DOHH2 (cell line): ENCODE measurements around the gene WASL.

Source experiments
- H3F3A ChIP-seq: fragments of 200-600 bp; sonication (generic), shearing (Covaris generic); 2 replicates; pipeline ENCODE4 v1.6.0; 2016; ENCODE audit warnings: antibody characterized with exemption, mild to moderate bottlenecking; ENCODE audit not compliant: control insufficient read depth, insufficient read depth
- H3K27ac ChIP-seq: fragments of 200-600 bp; sonication (generic); 2 replicates; pipeline ENCODE4 v1.5.1; 2014; ENCODE audit warnings: low read depth, mild to moderate bottlenecking, low read length, moderate library complexity
- H3K27me3 ChIP-seq: fragments of 200-600 bp; sonication (generic); 2 replicates; pipeline ENCODE4 v1.6.1; 2014; ENCODE audit warnings: mild to moderate bottlenecking, low read length, mixed read lengths; ENCODE audit not compliant: control insufficient read depth
- H3K36me3 ChIP-seq: fragments of 200-600 bp; sonication (generic); 2 replicates; pipeline ENCODE4 v1.6.1; 2014; ENCODE audit warnings: mild to moderate bottlenecking, low read length, moderate library complexity, mixed read lengths; ENCODE audit not compliant: control insufficient read depth
- H3K4me1 ChIP-seq: fragments of 200-600 bp; sonication (generic); 2 replicates; pipeline ENCODE4 v1.6.1; 2014; ENCODE audit warnings: mild to moderate bottlenecking, low read length, mixed read lengths; ENCODE audit not compliant: control insufficient read depth
- H3K4me2 ChIP-seq: fragments of 200-600 bp; sonication (generic); 2 replicates; pipeline ENCODE4 v1.6.0; 2014; ENCODE audit warnings: mild to moderate bottlenecking, low read length, moderate library complexity
- H3K4me3 ChIP-seq: fragments of 200-600 bp; sonication (generic); 2 replicates; pipeline ENCODE4 v1.5.1; 2014; ENCODE audit warnings: mild to moderate bottlenecking, low read length, mixed read lengths
- H3K79me2 ChIP-seq: fragments of 200-600 bp; sonication (generic); 2 replicates; pipeline ENCODE4 v1.6.1; 2014; ENCODE audit warnings: mild to moderate bottlenecking, low read length, mixed read lengths; ENCODE audit not compliant: control insufficient read depth
- H3K9me2 ChIP-seq: fragments of 200-600 bp; sonication (generic); replicated peaks from 2 replicates; pipeline ENCODE4 v1.6.1; 2014; ENCODE audit warnings: mild to moderate bottlenecking, low read length, mixed read lengths; ENCODE audit not compliant: control insufficient read depth
- H3K9me3 ChIP-seq: fragments of 200-600 bp; sonication (generic); 2 replicates; pipeline ENCODE4 v1.6.1; 2014; ENCODE audit warnings: antibody characterized with exemption, low read length, mixed read lengths; ENCODE audit not compliant: control insufficient read depth, insufficient read depth
- H4K20me1 ChIP-seq: fragments of 200-600 bp; sonication (generic); 2 replicates; pipeline ENCODE4 v1.6.0; 2014; ENCODE audit warnings: low read depth, mild to moderate bottlenecking, antibody characterized with exemption, low read length, moderate library complexity; ENCODE audit not compliant: control insufficient read depth, insufficient read depth
- CTCF ChIP-seq: fragments of 200-600 bp; sonication (generic); IDR thresholded peaks from one replicate; pipeline ENCODE4 v1.5.1; 2014; ENCODE audit warnings: antibody characterized with exemption, mild to moderate bottlenecking, low read depth, low read length; ENCODE audit not compliant: poor library complexity, severe bottlenecking
- EZH2phosphoT487 ChIP-seq: fragments of 200-600 bp; sonication (generic); IDR thresholded peaks from 2 replicates; pipeline ENCODE4 v1.6.1; 2017; ENCODE audit warnings: borderline replicate concordance, mild to moderate bottlenecking, antibody characterized with exemption, low read length, moderate library complexity, mixed read lengths

WASL gene

GRCh38 chr7:123745437-123745836 lies 3.4 kb downstream of the WASL start:
- Histone ChIP-seq H3K36me3 (peaks cover 52% of the 10 kb centered on the region), H4K20me1 (peaks cover 43% of the 10 kb centered on the region), H3K27me3 (no peaks in the 10 kb centered on the region), H3K4me1 (peaks cover 42% of the 10 kb centered on the region), H3K9me3 (no peaks in the 10 kb centered on the region), H3K27ac (no peak overlapping the region), H3F3A (peaks cover 7% of the 10 kb centered on the region; the same call in 1 of the 2 replicates), H3K9me2 (no peaks in the 10 kb centered on the region), H3K79me2 (peaks cover 97% of the 10 kb centered on the region), H3K4me3 (no peak overlapping the region; the same call in none of the 2 replicates), H3K4me2 (peak overlapping the region; percentile 89)
- TF ChIP-seq EZH2phosphoT487 (no peak), CTCF (no peak)

GRCh38 chr7:123744416-123744815 lies 4.4 kb downstream of the WASL start:
- H3K4me1 ChIP-seq, result peaks cover 39% of the 10 kb centered on the region
- TF ChIP-seq CTCF (no peak), EZH2phosphoT487 (no peak)
- H3K4me3 ChIP-seq, result no peak overlapping the region
- peaks cover 97% of the 10 kb centered on the region for H3K79me2 ChIP-seq
- peaks cover 43% of the 10 kb centered on the region for H4K20me1 ChIP-seq
- no peak overlapping the region for H3K27ac ChIP-seq
- H3K9me3 ChIP-seq, result no peaks in the 10 kb centered on the region
- H3K36me3 ChIP-seq, result peaks cover 49% of the 10 kb centered on the region
- H3F3A ChIP-seq, result peaks cover 3% of the 10 kb centered on the region; the same call in 1 of the 2 replicates
- H3K9me2 ChIP-seq, result no peaks in the 10 kb centered on the region
- H3K27me3 ChIP-seq, result no peaks in the 10 kb centered on the region
- no peak overlapping the region for H3K4me2 ChIP-seq

DNA sequence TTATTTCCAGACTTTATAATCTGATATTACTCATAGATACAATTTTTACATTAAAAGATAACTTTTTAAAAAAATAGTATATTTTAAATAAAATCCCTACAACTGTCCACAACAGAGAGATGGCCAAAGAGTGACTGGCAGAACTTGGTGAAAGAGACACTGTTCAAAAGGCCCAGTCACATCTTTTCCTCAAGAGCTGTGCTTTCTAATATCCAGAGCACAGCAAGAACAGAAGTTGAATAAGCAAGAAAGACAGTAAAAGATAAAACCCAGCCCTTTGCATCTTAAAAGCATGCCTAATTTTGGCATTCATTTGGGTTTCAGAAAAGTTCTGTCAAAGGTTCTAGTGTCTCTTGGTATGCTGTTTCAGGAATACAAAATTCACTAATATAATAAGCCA lies 6.9 kb downstream of the WASL start:
- no peaks in the 10 kb centered on the region for H3K9me2 ChIP-seq
- H3K4me3 ChIP-seq, result no peak overlapping the region
- H3K79me2 ChIP-seq, result peaks cover 100% of the 10 kb centered on the region
- H4K20me1 ChIP-seq, result peaks cover 31% of the 10 kb centered on the region; the same call in 1 of the 2 replicates
- peaks cover 38% of the 10 kb centered on the region for H3K36me3 ChIP-seq
- H3K4me2 ChIP-seq, result no peak overlapping the region
- TF ChIP-seq CTCF (no peak), EZH2phosphoT487 (no peak)
- peaks cover 33% of the 10 kb centered on the region for H3K4me1 ChIP-seq
- no peaks in the 10 kb centered on the region for H3F3A ChIP-seq
- H3K27me3 ChIP-seq, result no peaks in the 10 kb centered on the region
- H3K9me3 ChIP-seq, result no peaks in the 10 kb centered on the region
- H3K27ac ChIP-seq, result no peak overlapping the region
